22Rv1 (cell line): Measurements from ENCODE around the gene GRWD1.

Experiments used
- CTCF ChIP-seq: fragments of 450-650 bp; IDR thresholded peaks from 2 replicates; pipeline ENCODE4 v1.5.1; 2017; ENCODE audit warnings: mild to moderate bottlenecking
- ZFX ChIP-seq: fragments of 450-650 bp; IDR thresholded peaks from 2 replicates; pipeline ENCODE4 v1.6.1; 2017; ENCODE audit warnings: antibody characterized with exemption, borderline replicate concordance

GRCh38 chr19:48445256-48445605 is 552 bp upstream of the GRWD1 start:
- TF ChIP-seq CTCF (peak; percentile 66), ZFX (no peak)
